Endothelial cell of umbilical vein (primary cell): Measurements from ENCODE around the gene TMEM33.

Source experiments
- EZH2 ChIP-seq: IDR thresholded peaks from 2 replicates; pipeline ENCODE4 v1.6.1; 2012; ENCODE audit warnings: borderline replicate concordance, low read depth, mild to moderate bottlenecking, moderate library complexity, low read length, inconsistent platforms; ENCODE audit not compliant: severe bottlenecking
- POLR2A ChIP-seq: IDR thresholded peaks from 2 replicates; pipeline ENCODE4 v1.6.1; 2012; ENCODE audit warnings: low read depth, mild to moderate bottlenecking, control low read depth, low read length
- TF ChIP-seq, protein P1 (sequence below), 2 donors: IDR thresholded peaks; 1 replicate in 1 of 2; 2 replicates in 1 of 2; pipeline ENCODE4 v1.5.1; 2011; ENCODE audit warnings: low read length in 2 of 2, mild to moderate bottlenecking in 2 of 2, moderate library complexity in 2 of 2, control low read depth in 1 of 2, inconsistent platforms in 1 of 2, low read depth in 1 of 2; ENCODE audit not compliant: insufficient read depth in 1 of 2; ENCODE audit errors: extremely low read depth in 1 of 2
- TF ChIP-seq, protein P2 (sequence below): IDR thresholded peaks from 2 replicates; pipeline ENCODE4 v1.6.1; 2011; ENCODE audit not compliant: insufficient read depth, insufficient read length

DNA sequence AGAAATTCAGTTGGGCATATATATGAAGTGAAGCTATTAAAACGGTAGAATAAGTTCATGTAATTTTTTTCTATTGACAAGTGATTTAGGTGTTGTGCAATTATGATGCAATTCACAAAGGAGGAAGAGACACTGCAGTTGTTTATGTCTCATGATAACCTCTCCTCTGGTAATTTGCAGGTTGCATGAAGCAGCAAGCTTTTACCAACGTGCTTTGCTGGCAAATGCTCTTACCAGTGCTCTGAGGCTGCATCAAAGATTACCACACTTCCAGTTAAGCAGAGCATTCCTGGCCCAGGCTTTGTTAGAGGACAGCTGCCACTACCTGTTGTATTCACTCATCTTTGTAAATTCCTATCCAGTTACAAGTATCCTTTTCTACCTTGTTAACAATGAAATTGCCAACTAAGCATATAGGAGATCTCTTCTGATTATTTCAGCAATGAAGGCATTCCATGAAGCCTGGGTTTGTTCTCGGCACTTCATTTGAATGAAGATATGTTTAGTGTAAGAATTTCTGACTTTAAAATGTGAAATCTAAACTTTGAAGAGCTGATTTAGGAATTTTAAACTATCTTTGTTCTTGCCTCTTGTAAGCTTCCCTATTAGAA lies 3.9 kb downstream of the TMEM33 start:
- TF ChIP-seq, protein P1, sequence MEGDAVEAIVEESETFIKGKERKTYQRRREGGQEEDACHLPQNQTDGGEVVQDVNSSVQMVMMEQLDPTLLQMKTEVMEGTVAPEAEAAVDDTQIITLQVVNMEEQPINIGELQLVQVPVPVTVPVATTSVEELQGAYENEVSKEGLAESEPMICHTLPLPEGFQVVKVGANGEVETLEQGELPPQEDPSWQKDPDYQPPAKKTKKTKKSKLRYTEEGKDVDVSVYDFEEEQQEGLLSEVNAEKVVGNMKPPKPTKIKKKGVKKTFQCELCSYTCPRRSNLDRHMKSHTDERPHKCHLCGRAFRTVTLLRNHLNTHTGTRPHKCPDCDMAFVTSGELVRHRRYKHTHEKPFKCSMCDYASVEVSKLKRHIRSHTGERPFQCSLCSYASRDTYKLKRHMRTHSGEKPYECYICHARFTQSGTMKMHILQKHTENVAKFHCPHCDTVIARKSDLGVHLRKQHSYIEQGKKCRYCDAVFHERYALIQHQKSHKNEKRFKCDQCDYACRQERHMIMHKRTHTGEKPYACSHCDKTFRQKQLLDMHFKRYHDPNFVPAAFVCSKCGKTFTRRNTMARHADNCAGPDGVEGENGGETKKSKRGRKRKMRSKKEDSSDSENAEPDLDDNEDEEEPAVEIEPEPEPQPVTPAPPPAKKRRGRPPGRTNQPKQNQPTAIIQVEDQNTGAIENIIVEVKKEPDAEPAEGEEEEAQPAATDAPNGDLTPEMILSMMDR (IDR thresholded peaks at IDR 0.05; ENCODE audit: extremely low read depth in 1 of 2, insufficient read depth in 1 of 2, low read depth in 1 of 2, low read length in 2 of 2), result no peak
- TF ChIP-seq, protein P2, sequence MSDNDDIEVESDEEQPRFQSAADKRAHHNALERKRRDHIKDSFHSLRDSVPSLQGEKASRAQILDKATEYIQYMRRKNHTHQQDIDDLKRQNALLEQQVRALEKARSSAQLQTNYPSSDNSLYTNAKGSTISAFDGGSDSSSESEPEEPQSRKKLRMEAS, result no peak
- TF ChIP-seq POLR2A, result no peak
- TF ChIP-seq EZH2, result no peak
